Fibroblast of lung (primary cell): ENCODE data around the gene RASA3.

ENCODE experiments used
- CTCF ChIP-seq, 2 donors: IDR thresholded peaks in 1 of 2; conservative IDR thresholded peaks in 1 of 2; 1 replicate in 1 of 2; 2 replicates in 1 of 2; pipeline ENCODE4 v1.5.1; 2011 to 2012; ENCODE audit warnings: low read length in 2 of 2, control low read depth in 1 of 2, inconsistent platforms in 1 of 2, low read depth in 1 of 2, mild to moderate bottlenecking in 1 of 2
- EZH2 ChIP-seq: IDR thresholded peaks from 2 replicates; pipeline ENCODE4 v1.5.1; 2012; ENCODE audit warnings: low read length, control low read depth, mild to moderate bottlenecking; ENCODE audit errors: missing control alignments

- no peak for TF ChIP-seq CTCF (conservative IDR thresholded peaks at IDR 0.05 in 1 of 2, IDR thresholded peaks at IDR 0.05 in 1 of 2; ENCODE audit: low read depth in 1 of 2, low read length in 2 of 2)
- TF ChIP-seq EZH2 = no peak
These were observed 31.6 kb upstream of the RASA3 start for GRCh38 chr13:114164053-114164452.
